ENCODE results near the gene SNAP23.

SNAP23 gene

DNA sequence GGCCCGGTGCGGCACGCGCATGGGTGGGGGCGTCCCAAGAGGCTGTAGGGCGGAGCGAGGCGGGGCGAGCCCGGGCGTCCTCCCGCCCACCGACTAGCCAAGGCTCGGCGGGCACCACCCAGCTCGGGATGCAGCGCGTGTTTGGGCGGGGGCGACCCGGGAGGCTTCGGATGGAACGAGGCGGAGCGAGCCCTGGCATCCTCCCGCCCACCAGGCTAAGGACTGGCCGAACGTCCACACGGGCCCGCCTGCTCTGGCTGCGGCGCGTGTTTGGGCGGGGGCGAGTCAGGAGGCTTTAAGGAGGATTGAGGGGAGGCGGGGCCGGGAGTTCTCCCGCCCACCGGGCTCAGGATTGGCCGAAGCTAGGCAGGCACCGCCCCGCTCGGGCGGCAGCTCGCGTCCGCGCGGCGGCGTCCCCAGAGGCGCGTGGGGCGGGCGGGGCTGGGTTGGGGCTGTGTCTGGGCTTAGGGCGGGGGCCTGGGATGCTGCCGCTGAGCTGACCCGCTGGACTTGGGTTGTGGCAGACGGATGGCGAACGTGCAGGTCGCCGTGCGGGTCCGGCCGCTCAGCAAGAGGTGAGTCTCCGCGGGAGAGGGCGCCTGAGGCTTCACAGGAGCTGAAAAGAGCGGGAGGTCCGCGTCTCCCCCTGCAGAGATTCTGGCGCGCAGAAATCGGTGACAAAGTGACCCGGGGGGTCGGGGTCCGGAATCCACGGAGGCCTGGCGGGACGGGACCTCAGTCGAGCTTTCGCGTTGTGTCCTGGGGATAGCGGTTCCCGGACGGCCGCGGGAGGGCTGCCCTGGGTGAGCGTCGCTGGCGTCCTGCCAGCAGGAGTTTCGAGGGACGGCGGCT, 80.0 kb downstream of the SNAP23 start, which contains the start of gene STARD9:
Gene STARD9, plus strand, starts transcription at position 419 of the 852 bp plus-strand sequence. Its CDS starts 110 bp downstream, at position 529.
- peak; percentile 96 for DNase-seq

DNA sequence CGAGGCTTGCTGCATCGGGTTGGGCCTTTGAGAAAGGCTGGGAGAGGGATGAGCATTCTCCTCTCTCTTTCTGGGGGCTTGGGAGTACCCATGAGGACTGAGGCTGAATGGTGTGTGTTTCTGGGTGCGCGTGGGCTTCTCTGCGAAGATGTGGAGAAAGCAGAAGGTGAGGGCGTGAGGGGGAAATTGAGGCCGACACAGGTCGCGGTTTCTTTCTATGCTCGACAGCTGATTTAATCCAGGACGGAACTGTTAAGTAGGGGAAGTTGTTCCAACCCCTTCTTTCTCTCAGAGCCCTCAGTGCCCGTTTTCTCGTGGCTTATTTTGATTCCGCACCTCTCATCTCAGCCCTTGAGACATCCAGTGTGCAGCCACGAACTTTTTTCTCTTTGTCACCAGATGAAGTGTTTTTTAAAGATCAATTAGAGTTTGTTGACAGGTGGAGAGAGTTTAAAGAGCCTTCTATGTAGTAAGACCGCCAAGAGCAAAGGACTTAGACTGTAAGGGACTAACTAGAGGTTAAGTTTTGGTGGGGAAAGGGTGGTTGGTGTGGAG, 80.7 kb downstream of the SNAP23 start:
- DNase-seq, result no peak

DNA sequence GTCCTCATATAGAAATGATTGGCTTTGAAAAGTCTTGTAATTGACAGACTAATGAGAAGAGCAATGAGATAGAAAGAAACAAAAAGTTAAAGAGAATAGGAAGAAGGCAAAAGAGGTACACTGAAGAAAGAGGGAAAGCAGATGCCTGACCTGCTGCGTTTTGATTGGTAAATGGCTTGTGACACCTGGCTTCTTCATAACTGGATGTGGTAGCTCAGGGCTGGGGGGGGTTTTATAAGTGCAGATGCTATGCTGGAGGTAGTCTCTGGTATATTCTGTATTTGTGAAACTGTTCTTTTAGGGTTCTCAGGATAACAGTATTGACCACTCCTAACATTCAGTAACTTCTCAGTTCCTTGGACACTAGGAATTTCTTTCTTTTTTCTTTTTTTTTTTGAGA, 81.3 kb downstream of the SNAP23 start:
- DNase-seq, result no peak

DNA sequence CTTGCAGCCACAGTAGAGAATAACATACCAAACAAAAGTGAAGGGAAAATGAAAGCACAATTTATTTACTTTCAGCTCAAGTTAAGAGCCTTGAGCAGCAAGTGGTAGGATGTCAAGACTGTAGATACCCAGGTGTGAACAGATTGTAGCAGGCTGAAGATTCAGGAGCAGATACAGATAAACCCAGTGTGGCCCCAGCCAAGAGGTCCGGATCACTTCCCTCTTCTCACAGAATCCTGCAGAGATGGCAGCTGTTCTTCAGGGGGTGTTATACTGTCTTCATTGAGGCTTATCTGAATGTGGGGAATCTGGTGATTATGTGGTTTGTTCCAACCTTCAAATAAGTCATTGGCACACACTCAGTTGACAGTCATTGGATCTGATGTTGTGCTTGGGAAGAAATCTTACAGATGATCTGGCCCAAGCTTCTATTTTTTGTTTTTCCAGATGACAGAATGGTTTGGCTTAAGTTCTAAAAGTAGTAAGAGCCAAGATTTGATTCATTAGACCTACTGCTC, 82.1 kb downstream of the SNAP23 start:
- DNase-seq, result peak; percentile 32

DNA sequence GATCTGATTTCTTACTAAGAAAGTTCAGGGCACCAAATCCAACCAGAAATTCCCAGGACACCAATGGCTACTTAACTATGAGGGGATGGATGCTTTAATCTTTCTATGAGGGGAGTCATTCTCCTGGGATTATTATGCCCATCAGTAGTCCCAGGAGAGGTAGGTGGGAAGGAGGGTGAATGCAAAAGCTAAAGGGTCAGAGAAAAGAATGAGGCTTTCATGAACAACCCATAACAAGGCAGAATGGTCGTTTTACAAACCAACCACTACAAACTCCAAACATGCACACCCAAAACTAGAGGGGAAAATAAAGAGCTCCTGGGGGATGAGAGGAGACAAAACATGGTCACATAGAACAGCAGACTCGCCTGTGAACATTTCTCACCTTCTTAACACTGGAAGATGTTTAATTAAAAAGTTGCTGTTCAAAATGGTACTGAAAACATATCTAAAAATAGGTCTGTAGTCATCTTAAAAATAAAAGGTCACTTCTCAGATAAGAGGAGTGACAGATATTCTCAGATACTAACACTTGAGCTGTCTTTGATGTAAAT, 83.6 kb downstream of the SNAP23 start:
- no peak for DNase-seq

DNA sequence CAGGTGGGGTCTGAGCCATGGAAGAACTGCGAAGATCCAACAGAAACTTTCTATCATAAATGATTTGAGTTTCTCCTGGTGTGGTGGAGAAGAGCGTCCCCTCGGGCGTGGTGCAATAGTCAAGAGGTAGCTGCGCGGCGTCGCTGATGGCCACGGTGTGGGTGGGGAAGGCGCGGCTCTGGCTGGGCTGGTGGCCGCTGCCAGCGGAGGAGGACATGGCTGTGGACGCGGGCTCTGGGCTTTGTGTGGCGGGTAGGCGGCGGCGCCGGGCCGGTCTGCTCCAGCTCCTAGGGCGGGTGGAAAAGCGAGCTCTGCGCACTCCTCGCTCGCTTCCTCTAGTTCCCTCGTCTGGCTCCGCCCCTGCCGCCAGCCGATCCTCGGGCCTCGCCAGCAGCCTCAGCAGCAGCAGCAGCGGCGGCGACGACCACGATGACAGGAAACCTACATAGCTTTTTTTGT, 85.9 kb downstream of the SNAP23 start:
- DNase-seq, result peak; percentile 69
